Ishikawa (cell line): ENCODE results near the gene KLHL24.

Experiments
- CREB1 ChIP-seq: IDR thresholded peaks from 2 replicates; pipeline ENCODE4 v1.6.1; 2012; ENCODE audit warnings: low read depth
- EGR1 ChIP-seq: IDR thresholded peaks from 2 replicates; pipeline ENCODE4 v1.6.1; 2012
- EP300 ChIP-seq: IDR thresholded peaks from 2 replicates; pipeline ENCODE4 v1.6.1; 2012; ENCODE audit warnings: borderline replicate concordance
- NFIC ChIP-seq: IDR thresholded peaks from 2 replicates; pipeline ENCODE4 v1.6.1; 2012
- RAD21 ChIP-seq: IDR thresholded peaks from 2 replicates; pipeline ENCODE4 v1.6.1; 2012; ENCODE audit warnings: low read depth
- TAF1 ChIP-seq: IDR thresholded peaks from 2 replicates; pipeline ENCODE4 v1.6.1; 2012; ENCODE audit warnings: low read depth, mild to moderate bottlenecking
- TCF12 ChIP-seq: IDR thresholded peaks from 2 replicates; pipeline ENCODE4 v1.6.1; 2012; ENCODE audit warnings: low read depth
- TEAD4 ChIP-seq: IDR thresholded peaks from 2 replicates; pipeline ENCODE4 v1.6.1; 2012
- YY1 ChIP-seq: IDR thresholded peaks from 2 replicates; pipeline ENCODE4 v1.6.1; 2012; ENCODE audit warnings: low read depth
- TF ChIP-seq, protein P1 (sequence below): IDR thresholded peaks from 2 replicates; pipeline ENCODE4 v1.6.1; 2012; ENCODE audit warnings: low read depth, mild to moderate bottlenecking
- TF ChIP-seq, protein P2 (sequence below): IDR thresholded peaks from 2 replicates; pipeline ENCODE4 v1.6.1; 2012
- TF ChIP-seq, protein P3 (sequence below): IDR thresholded peaks from 2 replicates; pipeline ENCODE4 v1.6.1; 2012

DNA sequence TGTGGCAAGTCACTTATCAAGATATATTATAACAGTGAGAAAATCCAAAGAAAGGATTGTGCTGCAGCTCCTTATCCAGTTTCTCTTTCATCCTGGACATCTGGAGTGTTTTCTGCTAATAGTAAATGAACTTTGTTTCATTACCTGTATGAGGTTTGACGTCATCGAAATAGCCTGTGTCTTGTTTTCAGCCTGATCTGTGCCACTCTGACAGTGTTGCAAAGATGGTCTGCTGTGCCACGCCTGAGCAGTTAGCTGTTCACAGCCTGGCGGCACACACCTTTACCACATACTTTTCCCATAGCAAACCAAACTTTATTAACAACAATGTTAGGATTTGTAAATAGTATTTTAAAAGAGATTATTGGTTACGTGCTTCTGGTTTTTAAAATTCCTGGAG is 96.2 kb downstream of the KLHL24 start:
- TF ChIP-seq, protein P1, sequence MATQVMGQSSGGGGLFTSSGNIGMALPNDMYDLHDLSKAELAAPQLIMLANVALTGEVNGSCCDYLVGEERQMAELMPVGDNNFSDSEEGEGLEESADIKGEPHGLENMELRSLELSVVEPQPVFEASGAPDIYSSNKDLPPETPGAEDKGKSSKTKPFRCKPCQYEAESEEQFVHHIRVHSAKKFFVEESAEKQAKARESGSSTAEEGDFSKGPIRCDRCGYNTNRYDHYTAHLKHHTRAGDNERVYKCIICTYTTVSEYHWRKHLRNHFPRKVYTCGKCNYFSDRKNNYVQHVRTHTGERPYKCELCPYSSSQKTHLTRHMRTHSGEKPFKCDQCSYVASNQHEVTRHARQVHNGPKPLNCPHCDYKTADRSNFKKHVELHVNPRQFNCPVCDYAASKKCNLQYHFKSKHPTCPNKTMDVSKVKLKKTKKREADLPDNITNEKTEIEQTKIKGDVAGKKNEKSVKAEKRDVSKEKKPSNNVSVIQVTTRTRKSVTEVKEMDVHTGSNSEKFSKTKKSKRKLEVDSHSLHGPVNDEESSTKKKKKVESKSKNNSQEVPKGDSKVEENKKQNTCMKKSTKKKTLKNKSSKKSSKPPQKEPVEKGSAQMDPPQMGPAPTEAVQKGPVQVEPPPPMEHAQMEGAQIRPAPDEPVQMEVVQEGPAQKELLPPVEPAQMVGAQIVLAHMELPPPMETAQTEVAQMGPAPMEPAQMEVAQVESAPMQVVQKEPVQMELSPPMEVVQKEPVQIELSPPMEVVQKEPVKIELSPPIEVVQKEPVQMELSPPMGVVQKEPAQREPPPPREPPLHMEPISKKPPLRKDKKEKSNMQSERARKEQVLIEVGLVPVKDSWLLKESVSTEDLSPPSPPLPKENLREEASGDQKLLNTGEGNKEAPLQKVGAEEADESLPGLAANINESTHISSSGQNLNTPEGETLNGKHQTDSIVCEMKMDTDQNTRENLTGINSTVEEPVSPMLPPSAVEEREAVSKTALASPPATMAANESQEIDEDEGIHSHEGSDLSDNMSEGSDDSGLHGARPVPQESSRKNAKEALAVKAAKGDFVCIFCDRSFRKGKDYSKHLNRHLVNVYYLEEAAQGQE: no peak
- no peak for TF ChIP-seq TCF12
- no peak for TF ChIP-seq TAF1
- TF ChIP-seq EP300: no peak
- TF ChIP-seq, protein P2, sequence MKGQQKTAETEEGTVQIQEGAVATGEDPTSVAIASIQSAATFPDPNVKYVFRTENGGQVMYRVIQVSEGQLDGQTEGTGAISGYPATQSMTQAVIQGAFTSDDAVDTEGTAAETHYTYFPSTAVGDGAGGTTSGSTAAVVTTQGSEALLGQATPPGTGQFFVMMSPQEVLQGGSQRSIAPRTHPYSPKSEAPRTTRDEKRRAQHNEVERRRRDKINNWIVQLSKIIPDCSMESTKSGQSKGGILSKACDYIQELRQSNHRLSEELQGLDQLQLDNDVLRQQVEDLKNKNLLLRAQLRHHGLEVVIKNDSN: no peak
- TF ChIP-seq, protein P3, sequence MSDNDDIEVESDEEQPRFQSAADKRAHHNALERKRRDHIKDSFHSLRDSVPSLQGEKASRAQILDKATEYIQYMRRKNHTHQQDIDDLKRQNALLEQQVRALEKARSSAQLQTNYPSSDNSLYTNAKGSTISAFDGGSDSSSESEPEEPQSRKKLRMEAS: no peak
- no peak for TF ChIP-seq NFIC
- no peak for TF ChIP-seq EGR1
- no peak for TF ChIP-seq TEAD4
- no peak for TF ChIP-seq RAD21
- no peak for TF ChIP-seq YY1
- TF ChIP-seq CREB1: no peak
